Loucy (cell line): ENCODE measurements around the gene NFASC.

Source experiments
- EZH2phosphoT487 ChIP-seq: fragments of 200-600 bp; IDR thresholded peaks from 2 replicates; pipeline ENCODE4 v1.6.1; 2018; ENCODE audit warnings: antibody characterized with exemption, mild to moderate bottlenecking, moderate library complexity, borderline replicate concordance
- TF ChIP-seq, protein P1 (sequence below): fragments of 200-600 bp; sonication (generic); conservative IDR thresholded peaks from 2 replicates; pipeline ENCODE4 v1.5.1; 2014; ENCODE audit warnings: mild to moderate bottlenecking, antibody characterized with exemption, low read length

- TF ChIP-seq, protein P1, sequence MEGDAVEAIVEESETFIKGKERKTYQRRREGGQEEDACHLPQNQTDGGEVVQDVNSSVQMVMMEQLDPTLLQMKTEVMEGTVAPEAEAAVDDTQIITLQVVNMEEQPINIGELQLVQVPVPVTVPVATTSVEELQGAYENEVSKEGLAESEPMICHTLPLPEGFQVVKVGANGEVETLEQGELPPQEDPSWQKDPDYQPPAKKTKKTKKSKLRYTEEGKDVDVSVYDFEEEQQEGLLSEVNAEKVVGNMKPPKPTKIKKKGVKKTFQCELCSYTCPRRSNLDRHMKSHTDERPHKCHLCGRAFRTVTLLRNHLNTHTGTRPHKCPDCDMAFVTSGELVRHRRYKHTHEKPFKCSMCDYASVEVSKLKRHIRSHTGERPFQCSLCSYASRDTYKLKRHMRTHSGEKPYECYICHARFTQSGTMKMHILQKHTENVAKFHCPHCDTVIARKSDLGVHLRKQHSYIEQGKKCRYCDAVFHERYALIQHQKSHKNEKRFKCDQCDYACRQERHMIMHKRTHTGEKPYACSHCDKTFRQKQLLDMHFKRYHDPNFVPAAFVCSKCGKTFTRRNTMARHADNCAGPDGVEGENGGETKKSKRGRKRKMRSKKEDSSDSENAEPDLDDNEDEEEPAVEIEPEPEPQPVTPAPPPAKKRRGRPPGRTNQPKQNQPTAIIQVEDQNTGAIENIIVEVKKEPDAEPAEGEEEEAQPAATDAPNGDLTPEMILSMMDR = no peak
- no peak for TF ChIP-seq EZH2phosphoT487
Measured at GRCh38 chr1:204885790-204886189, 15.1 kb downstream of the NFASC start.
